ENCODE results near the gene MN1.

Gene MN1

DNA sequence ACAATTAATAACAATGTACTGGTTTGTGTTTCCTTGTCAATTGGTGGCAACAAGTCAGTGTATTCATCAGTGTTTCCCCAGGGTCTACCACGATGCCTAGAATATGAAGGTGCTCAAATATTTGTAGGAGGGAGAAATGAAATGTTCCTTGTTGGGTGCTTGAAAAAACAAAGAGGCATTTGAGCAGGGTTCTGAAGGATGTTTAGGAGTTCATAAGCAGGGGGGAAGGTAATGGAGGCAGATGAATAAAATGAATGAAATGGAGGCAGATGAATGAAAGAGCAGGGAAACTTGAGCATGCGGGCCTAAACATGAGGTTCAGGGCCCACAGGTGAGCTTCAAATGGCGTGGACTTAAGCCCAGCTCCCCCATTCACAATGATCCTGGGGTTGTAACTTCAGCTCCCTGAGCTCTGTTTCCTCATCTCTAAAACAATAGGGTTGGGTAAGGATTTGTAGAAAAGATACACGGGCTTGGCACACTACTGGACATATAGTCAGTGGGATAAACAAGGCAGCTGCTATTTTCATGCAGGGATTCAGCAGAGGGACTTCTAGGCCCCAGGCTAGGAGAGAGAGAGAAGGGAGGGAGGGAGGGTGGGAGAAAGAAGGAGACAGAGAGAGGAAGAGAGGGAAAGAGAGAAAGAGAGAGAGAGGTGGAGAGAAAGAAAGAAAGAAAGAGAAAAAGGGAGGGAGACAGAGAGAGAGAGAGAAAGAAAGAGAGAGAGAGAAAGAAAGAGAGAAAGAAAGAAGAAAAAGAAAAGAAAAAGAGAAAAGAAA is 73.7 kb downstream of the MN1 start:
- no peak overlapping the region for H3K4me3 ChIP-seq (ENCODE audit: low read length)
- no peak for DNase-seq (ENCODE audit: low read depth)
- TF ChIP-seq, protein P1, sequence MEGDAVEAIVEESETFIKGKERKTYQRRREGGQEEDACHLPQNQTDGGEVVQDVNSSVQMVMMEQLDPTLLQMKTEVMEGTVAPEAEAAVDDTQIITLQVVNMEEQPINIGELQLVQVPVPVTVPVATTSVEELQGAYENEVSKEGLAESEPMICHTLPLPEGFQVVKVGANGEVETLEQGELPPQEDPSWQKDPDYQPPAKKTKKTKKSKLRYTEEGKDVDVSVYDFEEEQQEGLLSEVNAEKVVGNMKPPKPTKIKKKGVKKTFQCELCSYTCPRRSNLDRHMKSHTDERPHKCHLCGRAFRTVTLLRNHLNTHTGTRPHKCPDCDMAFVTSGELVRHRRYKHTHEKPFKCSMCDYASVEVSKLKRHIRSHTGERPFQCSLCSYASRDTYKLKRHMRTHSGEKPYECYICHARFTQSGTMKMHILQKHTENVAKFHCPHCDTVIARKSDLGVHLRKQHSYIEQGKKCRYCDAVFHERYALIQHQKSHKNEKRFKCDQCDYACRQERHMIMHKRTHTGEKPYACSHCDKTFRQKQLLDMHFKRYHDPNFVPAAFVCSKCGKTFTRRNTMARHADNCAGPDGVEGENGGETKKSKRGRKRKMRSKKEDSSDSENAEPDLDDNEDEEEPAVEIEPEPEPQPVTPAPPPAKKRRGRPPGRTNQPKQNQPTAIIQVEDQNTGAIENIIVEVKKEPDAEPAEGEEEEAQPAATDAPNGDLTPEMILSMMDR (conservative IDR thresholded peaks at IDR 0.05; ENCODE audit: low read length), result no peak

DNA sequence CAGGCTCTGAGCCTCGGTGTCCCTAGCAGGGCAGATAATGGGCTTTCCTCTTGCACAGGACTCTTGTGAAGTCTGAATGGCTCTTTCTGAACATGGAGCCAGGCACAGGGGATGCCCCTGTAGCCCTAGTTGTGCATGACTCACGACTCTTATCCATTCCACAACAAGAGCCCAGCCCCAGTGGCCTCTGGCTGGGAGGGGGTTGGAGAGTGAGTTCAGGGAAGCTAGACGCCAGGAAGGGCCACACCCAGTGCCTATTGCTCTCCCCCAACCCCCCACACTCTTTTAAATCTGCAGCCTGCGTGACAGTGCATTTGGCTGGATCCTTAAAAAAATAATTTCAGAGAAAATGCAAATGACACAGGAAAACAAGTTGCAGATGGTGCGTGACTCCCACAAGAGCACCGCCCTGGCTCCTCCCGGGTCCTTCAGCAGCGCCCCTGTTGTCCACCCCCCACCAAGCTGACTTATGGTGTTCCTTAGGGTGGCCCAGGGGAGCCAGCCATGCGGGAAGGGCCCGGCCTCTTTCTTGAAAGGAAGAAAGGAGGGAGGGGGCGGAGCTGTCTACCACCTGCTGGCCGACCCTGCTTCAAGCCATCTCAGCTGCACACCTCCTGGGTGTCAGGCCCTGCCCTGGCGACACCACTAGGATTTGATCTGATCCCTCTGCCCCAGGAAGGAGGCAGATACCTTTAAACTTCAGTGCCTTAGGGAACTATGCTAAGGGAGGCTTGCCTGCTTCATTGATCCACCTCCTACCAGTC is 74.7 kb downstream of the MN1 start:
- TF ChIP-seq, protein P1 (conservative IDR thresholded peaks at IDR 0.05; ENCODE audit: low read length), result no peak
- no peak overlapping the region for H3K4me3 ChIP-seq (ENCODE audit: low read length)
- DNase-seq (ENCODE audit: low read depth), result peak; percentile 94

DNA sequence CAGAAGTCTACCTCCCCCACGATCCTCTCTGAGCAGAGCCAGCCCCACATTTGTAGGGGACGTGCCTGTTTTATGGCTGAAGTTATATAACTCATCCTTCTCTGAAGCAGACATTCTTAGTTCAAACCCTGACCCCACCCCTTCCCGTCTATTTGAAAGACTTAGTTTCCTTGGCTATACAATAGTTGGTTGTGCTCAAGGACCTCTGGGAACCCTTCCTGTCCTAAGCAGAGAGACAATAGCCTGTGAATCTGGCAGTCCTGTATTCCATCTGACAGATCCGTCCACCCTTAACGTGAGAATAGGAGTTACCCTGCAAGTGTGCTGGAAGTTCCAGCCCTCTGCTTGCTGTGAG is 75.2 kb downstream of the MN1 start:
- no peak overlapping the region for H3K4me3 ChIP-seq (ENCODE audit: low read length)
- peak; percentile 29 for DNase-seq (ENCODE audit: low read depth)
- TF ChIP-seq, protein P1 (conservative IDR thresholded peaks at IDR 0.05; ENCODE audit: low read length), result no peak

DNA sequence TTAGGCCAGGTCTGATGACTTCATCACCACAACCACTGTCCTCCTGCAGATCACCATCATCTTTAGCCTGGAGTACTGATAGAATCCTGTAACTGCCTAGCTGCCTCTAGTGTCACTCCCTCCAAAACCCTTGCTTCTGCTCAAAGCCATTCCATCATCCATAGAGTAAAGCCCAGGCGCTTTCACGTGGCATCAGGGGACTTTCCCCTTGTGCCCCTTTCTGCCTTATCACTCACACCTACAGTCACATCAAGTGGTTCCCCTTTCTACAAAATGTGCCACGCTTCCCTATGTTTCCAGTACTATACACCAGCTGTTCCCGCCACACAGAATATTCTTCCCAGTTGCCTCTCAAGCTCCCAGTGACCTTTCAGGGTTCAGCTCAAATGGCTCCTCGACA is 75.9 kb downstream of the MN1 start:
- H3K4me3 ChIP-seq (ENCODE audit: low read length), result no peak overlapping the region
- TF ChIP-seq, protein P1 (conservative IDR thresholded peaks at IDR 0.05; ENCODE audit: low read length), result no peak
- no peak for DNase-seq (ENCODE audit: low read depth)

DNA sequence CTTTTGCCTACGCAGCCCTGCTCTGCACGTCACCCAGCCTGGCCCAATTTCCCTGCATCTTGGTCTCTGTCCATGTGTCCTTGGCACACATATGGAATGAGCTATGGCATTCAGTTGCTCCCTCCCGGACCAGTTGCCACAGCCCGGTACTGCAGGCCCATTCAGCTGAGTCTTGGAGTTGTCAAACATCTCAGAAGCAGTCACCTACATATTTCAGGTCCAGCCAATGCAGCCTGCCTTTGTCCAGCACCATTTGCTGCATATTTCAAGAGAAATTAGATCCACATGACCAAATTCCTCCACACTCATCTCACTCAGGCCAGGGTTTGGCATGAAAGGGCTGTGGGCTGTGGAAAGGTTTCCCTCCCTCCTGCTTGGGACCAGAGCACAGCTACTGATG is 76.8 kb downstream of the MN1 start:
- TF ChIP-seq, protein P1 (conservative IDR thresholded peaks at IDR 0.05; ENCODE audit: low read length), result no peak
- no peak overlapping the region for H3K4me3 ChIP-seq (ENCODE audit: low read length)
- peak; percentile 84 for DNase-seq (ENCODE audit: low read depth)

DNA sequence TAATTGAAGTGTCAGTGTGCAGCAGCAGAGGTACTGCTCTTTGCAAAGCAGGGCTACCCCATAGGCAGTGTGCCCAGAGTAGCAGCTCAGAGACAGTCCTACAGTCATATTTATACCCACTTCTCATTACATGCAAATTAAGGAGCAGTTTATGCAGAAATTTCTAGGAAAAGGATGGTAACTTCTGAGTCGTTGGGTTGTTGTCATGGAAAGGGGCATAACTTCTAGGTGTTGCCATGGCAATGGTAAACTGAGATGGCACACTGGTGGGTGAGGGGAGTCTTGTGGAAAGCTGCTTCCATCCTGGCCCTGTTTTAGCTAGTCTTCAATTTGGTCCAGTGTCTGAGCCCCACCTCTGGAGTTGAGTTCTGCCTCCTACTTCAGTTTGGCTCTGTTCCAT is 77.4 kb downstream of the MN1 start:
- peak; percentile 30 for DNase-seq (ENCODE audit: low read depth)
- TF ChIP-seq, protein P1 (conservative IDR thresholded peaks at IDR 0.05; ENCODE audit: low read length), result no peak
- no peak overlapping the region for H3K4me3 ChIP-seq (ENCODE audit: low read length)

DNA sequence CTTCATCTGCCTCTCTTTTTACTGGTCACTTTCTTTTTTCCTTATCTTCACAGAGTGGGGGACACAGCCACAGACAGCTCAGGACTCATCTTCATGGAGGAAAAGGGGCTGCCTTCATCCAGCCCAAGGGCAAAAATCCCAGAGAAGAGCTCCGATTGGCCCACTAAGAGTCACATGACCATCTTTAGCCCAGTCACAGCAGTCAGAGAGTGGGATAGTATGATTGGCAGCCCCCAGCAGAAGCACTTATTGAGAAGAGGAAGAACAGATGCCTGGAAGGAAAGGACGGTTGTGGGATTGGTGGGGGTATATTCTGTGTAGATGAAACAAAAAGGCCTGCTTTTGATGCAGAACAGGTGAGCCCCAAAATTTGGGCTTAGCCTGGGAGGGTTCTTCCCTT is 77.8 kb downstream of the MN1 start:
- no peak overlapping the region for H3K4me3 ChIP-seq (ENCODE audit: low read length)
- TF ChIP-seq, protein P1 (conservative IDR thresholded peaks at IDR 0.05; ENCODE audit: low read length), result no peak
- DNase-seq (ENCODE audit: low read depth), result no peak
